Measurements from ENCODE around the gene ANKRD12.

Gene ANKRD12

GRCh38 chr18:9232977-9233376, 96.4 kb downstream of the ANKRD12 start:
- Histone ChIP-seq H2AFZ (ENCODE audit: low read length) (no peak overlapping the region), H3K9me2 (replicated peaks; ENCODE audit: low read depth, low read length) (no peaks in the 10 kb centered on the region), H4K20me1 (ENCODE audit: insufficient read depth, low read length, poor library complexity, severe bottlenecking) (no peaks in the 10 kb centered on the region), H3K27me3 (ENCODE audit: insufficient read depth, low read length, poor library complexity, severe bottlenecking) (no peaks in the 10 kb centered on the region), H3K4me2 (ENCODE audit: low read depth, low read length, poor library complexity, severe bottlenecking) (no peak overlapping the region), H3K79me2 (ENCODE audit: insufficient read depth, low read length) (no peaks in the 10 kb centered on the region), H3F3A (ENCODE audit: low read depth) (no peaks in the 10 kb centered on the region), H3K9ac (ENCODE audit: low read depth, low read length, poor library complexity, severe bottlenecking) (no peak overlapping the region), H3K36me3 (ENCODE audit: insufficient read depth, low read length) (peaks cover 35% of the 10 kb centered on the region; the same call in 1 of the 2 replicates), H3K4me3 (ENCODE audit: low read length, poor library complexity, severe bottlenecking) (no peak overlapping the region), H3K9me3 (ENCODE audit: insufficient read depth, low read depth, low read length) (peaks cover 19% of the 10 kb centered on the region; the same call in 1 of the 2 replicates), H3K4me1 (ENCODE audit: insufficient read depth, low read length, poor library complexity, severe bottlenecking) (no peaks in the 10 kb centered on the region)
- TF ChIP-seq, protein P1, sequence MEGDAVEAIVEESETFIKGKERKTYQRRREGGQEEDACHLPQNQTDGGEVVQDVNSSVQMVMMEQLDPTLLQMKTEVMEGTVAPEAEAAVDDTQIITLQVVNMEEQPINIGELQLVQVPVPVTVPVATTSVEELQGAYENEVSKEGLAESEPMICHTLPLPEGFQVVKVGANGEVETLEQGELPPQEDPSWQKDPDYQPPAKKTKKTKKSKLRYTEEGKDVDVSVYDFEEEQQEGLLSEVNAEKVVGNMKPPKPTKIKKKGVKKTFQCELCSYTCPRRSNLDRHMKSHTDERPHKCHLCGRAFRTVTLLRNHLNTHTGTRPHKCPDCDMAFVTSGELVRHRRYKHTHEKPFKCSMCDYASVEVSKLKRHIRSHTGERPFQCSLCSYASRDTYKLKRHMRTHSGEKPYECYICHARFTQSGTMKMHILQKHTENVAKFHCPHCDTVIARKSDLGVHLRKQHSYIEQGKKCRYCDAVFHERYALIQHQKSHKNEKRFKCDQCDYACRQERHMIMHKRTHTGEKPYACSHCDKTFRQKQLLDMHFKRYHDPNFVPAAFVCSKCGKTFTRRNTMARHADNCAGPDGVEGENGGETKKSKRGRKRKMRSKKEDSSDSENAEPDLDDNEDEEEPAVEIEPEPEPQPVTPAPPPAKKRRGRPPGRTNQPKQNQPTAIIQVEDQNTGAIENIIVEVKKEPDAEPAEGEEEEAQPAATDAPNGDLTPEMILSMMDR (conservative IDR thresholded peaks at IDR 0.05; ENCODE audit: low read length) = no peak
- TF ChIP-seq EZH2phosphoT487 (IDR thresholded peaks at IDR 0.05; ENCODE audit: borderline replicate concordance) = no peak

- H3K9me3 ChIP-seq (ENCODE audit: insufficient read depth, low read depth, low read length) = peaks cover 19% of the 10 kb centered on the region; the same call in 1 of the 2 replicates
- TF ChIP-seq EZH2phosphoT487 (IDR thresholded peaks at IDR 0.05; ENCODE audit: borderline replicate concordance) = no peak
- TF ChIP-seq, protein P1 (conservative IDR thresholded peaks at IDR 0.05; ENCODE audit: low read length) = no peak
- H3K79me2 ChIP-seq (ENCODE audit: insufficient read depth, low read length) = no peaks in the 10 kb centered on the region
- H3K27me3 ChIP-seq (ENCODE audit: insufficient read depth, low read length, poor library complexity, severe bottlenecking) = no peaks in the 10 kb centered on the region
- H3F3A ChIP-seq (ENCODE audit: low read depth) = no peaks in the 10 kb centered on the region
- no peak overlapping the region for H3K4me3 ChIP-seq (ENCODE audit: low read length, poor library complexity, severe bottlenecking)
- no peak overlapping the region for H3K9ac ChIP-seq (ENCODE audit: low read depth, low read length, poor library complexity, severe bottlenecking)
- H3K36me3 ChIP-seq (ENCODE audit: insufficient read depth, low read length) = peaks cover 40% of the 10 kb centered on the region; the same call in 1 of the 2 replicates
- no peak overlapping the region for H2AFZ ChIP-seq (ENCODE audit: low read length)
- no peaks in the 10 kb centered on the region for H4K20me1 ChIP-seq (ENCODE audit: insufficient read depth, low read length, poor library complexity, severe bottlenecking)
- no peaks in the 10 kb centered on the region for H3K4me1 ChIP-seq (ENCODE audit: insufficient read depth, low read length, poor library complexity, severe bottlenecking)
- H3K4me2 ChIP-seq (ENCODE audit: low read depth, low read length, poor library complexity, severe bottlenecking) = no peak overlapping the region
- H3K9me2 ChIP-seq (replicated peaks; ENCODE audit: low read depth, low read length) = no peaks in the 10 kb centered on the region
Measured at GRCh38 chr18:9233771-9234440, 97.3 kb downstream of the ANKRD12 start.

- H3F3A ChIP-seq (ENCODE audit: low read depth) = no peaks in the 10 kb centered on the region
- H3K9me2 ChIP-seq (replicated peaks; ENCODE audit: low read depth, low read length) = no peaks in the 10 kb centered on the region
- no peaks in the 10 kb centered on the region for H3K79me2 ChIP-seq (ENCODE audit: insufficient read depth, low read length)
- TF ChIP-seq EZH2phosphoT487 (IDR thresholded peaks at IDR 0.05; ENCODE audit: borderline replicate concordance) = no peak
- peaks cover 43% of the 10 kb centered on the region; the same call in 1 of the 2 replicates for H3K36me3 ChIP-seq (ENCODE audit: insufficient read depth, low read length)
- H4K20me1 ChIP-seq (ENCODE audit: insufficient read depth, low read length, poor library complexity, severe bottlenecking) = no peaks in the 10 kb centered on the region
- H3K9me3 ChIP-seq (ENCODE audit: insufficient read depth, low read depth, low read length) = peaks cover 19% of the 10 kb centered on the region; the same call in 1 of the 2 replicates
- no peaks in the 10 kb centered on the region for H3K27me3 ChIP-seq (ENCODE audit: insufficient read depth, low read length, poor library complexity, severe bottlenecking)
- no peak overlapping the region for H3K4me2 ChIP-seq (ENCODE audit: low read depth, low read length, poor library complexity, severe bottlenecking)
- H3K4me3 ChIP-seq (ENCODE audit: low read length, poor library complexity, severe bottlenecking) = no peak overlapping the region
- no peak overlapping the region for H3K9ac ChIP-seq (ENCODE audit: low read depth, low read length, poor library complexity, severe bottlenecking)
- no peaks in the 10 kb centered on the region for H3K4me1 ChIP-seq (ENCODE audit: insufficient read depth, low read length, poor library complexity, severe bottlenecking)
- H2AFZ ChIP-seq (ENCODE audit: low read length) = no peak overlapping the region
Measured at GRCh38 chr18:9234528-9234927, 97.9 kb downstream of the ANKRD12 start.

All from Loucy (cell line).